Bronchial epithelial cell (primary cell): Measurements from ENCODE around the gene DAB2IP. TPM values are rescaled to one million over a fixed set of nuclear protein-coding genes. Genes with fewer than 3 reads are reported as not detected.
"Not testable (repeated sequence)": the region's sequence is repeated elsewhere in the genome, so short reads cannot be mapped to it uniquely, and the experiment has no call there.

Source experiments
- DNase-seq: peaks from one replicate; pipeline ENCODE4 v3.0.0-alpha.2; 2010; ENCODE audit warnings: low read depth
- FAIRE-seq: peaks from 2 replicates; lab custom pipeline; 2011; peaks lifted over from hg19 to GRCh38; lab: Jason Lieb, UNC
- H3K27me3 ChIP-seq: 2 replicates; pipeline ENCODE4 v1.5.1; 2011; ENCODE audit warnings: low read length; ENCODE audit not compliant: control insufficient read depth, insufficient read depth
- H3K36me3 ChIP-seq: 2 replicates; pipeline ENCODE4 v1.5.1; 2011; ENCODE audit warnings: low read length; ENCODE audit not compliant: control insufficient read depth, insufficient read depth
- H3K4me3 ChIP-seq: 2 replicates; pipeline ENCODE4 v1.5.1; 2011; ENCODE audit warnings: mild to moderate bottlenecking, low read depth, low read length, control low read depth
- total RNA-seq: library from RNA; depleted of rRNA; stranded (reverse); fragments of >200 nt; gene quantifications from 2 replicates; pipeline ENCODE4 v1.2.1, GENCODE V29; 2014
- TF ChIP-seq, protein P1 (sequence below): IDR thresholded peaks from 2 replicates; pipeline ENCODE4 v1.5.1; 2011; ENCODE audit warnings: mild to moderate bottlenecking, moderate library complexity, low read length, control low read depth, inconsistent platforms; ENCODE audit not compliant: insufficient read depth, severe bottlenecking

The DAB2IP gene
- total RNA-seq, 1 donor from 2014 or later: 8.4 TPM

DNA sequence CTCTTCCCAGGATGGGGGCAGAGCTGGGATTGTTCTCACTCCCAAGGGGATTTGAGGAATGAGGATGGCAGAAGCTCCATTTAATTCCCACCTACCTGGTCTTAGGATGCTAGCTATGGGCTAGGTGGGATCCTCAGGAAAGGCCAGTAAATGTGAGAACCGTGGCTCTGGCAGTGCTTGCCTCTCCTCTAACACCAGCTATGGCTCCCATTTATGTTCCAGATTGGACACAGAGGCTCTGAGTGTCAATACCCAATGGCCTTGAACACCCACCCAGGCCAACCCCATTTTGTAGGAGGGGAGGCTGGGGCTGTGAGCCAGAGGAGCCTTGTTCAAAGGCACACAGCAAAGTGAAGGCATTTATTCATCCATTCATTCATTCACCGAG, 10.2 kb upstream of the DAB2IP start:
- Histone ChIP-seq H3K4me3 (no peak overlapping the region), H3K27me3 (no peaks in the 10 kb centered on the region), H3K36me3 (no peaks in the 10 kb centered on the region)
- no peak for FAIRE-seq
- TF ChIP-seq, protein P1, sequence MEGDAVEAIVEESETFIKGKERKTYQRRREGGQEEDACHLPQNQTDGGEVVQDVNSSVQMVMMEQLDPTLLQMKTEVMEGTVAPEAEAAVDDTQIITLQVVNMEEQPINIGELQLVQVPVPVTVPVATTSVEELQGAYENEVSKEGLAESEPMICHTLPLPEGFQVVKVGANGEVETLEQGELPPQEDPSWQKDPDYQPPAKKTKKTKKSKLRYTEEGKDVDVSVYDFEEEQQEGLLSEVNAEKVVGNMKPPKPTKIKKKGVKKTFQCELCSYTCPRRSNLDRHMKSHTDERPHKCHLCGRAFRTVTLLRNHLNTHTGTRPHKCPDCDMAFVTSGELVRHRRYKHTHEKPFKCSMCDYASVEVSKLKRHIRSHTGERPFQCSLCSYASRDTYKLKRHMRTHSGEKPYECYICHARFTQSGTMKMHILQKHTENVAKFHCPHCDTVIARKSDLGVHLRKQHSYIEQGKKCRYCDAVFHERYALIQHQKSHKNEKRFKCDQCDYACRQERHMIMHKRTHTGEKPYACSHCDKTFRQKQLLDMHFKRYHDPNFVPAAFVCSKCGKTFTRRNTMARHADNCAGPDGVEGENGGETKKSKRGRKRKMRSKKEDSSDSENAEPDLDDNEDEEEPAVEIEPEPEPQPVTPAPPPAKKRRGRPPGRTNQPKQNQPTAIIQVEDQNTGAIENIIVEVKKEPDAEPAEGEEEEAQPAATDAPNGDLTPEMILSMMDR: no peak
- DNase-seq: no peak

DNA sequence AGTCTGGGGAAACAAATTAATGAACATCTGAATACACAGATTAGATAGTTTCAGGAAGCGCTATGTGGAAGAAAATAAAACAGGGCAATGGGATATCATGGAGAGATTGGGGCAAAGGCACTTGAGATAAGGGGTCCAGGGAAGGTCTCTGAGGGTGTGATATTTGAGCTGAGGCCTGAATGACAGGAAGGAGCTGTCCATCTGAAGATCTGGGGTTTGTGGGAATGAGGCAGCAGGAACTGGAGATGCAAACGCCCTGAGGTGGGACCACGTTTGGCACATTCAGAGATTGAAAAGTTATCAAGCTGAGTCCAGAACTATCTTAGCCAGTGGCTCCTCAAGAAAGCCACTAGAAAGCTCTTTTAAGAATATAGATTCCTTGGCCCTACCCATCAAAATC, 8.7 kb upstream of the DAB2IP start:
- Histone ChIP-seq H3K36me3 (no peaks in the 10 kb centered on the region), H3K4me3 (no peak overlapping the region), H3K27me3 (no peaks in the 10 kb centered on the region)
- no peak for FAIRE-seq
- DNase-seq: no peak
- TF ChIP-seq, protein P1: no peak

DNA sequence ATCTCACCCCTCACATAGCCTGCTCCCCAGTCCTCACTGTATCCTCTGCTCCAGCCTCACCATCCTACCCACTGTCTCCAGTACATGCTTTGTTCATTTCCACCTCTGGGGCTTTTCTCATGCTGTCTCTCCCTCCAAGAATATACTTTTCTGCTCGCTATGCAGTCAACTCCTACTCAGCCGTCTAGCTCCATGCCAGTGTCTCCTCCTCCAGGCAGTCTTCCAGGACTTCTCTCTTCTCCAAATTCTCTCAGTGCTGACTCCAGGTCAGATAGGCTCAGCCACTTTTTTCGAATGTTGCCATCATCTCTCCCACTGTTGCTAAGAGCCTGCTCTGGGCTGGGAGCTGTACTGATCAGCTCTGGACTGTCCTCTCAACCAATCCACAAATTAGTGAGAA, 8.0 kb upstream of the DAB2IP start:
- DNase-seq: no peak
- Histone ChIP-seq H3K27me3 (no peaks in the 10 kb centered on the region), H3K36me3 (no peaks in the 10 kb centered on the region), H3K4me3 (no peak overlapping the region)
- peak; percentile 52 for FAIRE-seq
- TF ChIP-seq, protein P1: no peak

DNA sequence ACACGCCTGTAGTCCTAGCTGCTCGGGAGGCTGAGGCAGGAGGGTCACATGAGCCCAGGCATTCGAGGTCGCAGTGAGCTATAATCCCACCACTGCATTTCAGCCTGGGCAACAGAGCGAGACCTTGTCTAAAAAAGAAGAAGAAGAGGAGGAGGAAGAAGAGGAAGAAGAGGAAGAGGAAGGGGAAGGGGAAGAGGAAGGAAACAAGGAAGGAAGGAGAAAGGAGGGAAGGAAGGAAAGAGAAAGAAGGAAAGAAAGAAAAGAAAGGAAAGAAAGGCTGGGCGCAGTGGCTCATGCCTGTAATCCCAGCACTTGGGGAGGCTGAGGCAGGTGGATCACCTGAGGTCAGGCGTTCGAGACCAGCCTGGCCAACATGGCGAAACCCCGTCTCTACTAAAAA, 7.4 kb upstream of the DAB2IP start:
- not testable (repeated sequence) for FAIRE-seq, H3K27me3 ChIP-seq, H3K4me3 ChIP-seq, DNase-seq, H3K36me3 ChIP-seq

DNA sequence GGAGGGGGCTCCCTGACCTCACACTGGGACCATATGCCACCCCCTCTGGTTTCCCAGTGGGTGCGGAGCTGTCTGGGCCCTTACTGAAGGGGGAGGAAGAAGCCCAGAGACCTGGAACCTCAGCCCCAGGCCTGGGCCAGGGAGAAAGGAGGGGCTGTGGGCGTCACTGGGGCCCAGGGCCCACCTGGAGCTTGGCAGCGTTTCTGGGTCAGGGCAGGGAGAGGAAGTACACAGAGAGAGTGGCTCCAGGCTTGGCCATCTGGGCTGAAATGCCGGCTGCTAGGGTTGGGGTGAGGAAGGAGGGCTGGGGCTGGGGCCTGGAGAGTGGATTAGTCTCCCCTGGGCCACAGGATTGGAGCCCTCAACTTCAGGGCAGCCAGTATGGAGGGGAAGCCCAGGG, 6.4 kb upstream of the DAB2IP start:
- DNase-seq (no peak), FAIRE-seq (no peak)
- Histone ChIP-seq H3K36me3 (no peaks in the 10 kb centered on the region), H3K4me3 (no peak overlapping the region), H3K27me3 (no peaks in the 10 kb centered on the region)
- TF ChIP-seq, protein P1: no peak

DNA sequence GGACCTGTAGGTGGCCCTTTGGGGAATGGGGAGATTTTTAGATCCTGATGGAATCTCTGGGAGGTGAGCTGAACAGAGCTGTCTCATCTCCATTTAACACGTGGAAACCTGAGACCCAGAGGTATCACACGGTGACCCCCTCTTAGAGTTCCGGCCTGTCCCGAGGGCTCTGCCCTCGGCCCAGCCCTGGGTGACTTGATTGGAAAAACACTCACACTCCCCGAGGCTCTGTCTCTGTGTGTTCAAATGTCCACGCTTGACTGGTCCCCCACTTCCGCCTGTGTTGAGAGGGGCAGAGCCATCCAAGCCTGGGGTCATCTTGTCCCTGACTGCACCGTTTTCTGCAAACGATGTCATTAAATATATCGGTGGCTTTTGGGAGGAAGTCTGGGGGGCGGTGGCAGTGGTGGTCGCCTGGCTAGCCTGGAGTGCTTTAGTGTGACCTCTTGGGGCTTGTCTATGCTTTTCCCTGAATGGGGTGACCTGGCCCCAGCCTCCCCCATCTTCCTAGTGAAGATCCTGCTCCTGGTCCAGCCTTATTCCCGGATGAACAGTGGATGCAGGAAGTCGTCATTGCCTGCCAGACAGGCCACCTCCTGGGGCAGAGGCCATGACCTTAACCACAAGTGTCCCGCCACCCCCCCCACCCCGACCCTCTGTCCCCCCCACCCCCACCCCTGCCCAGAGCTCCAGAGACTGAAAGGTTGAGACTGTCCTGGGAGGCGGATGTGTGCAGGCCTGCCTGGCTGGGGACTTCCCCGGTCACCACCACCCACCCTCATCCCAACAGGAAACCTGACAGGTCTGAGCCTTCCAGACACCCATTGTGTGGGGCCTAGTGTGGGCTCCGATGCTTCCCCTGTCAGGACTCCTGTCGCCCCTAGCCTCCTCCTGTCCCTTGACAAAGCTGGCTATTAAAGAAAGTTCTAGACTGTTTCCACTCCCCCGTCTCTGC, 5.3 kb upstream of the DAB2IP start:
- Histone ChIP-seq H3K27me3 (peaks cover 2% of the 10 kb centered on the region), H3K36me3 (no peaks in the 10 kb centered on the region), H3K4me3 (no peak overlapping the region)
- TF ChIP-seq, protein P1: no peak
- peak; percentile 30 for DNase-seq
- no peak for FAIRE-seq
